Neuron (in vitro differentiated cells): ENCODE measurements around the gene DACT1.

Source experiments
- H2AFZ ChIP-seq: one replicate; pipeline ENCODE4 v1.6.1; 2013; ENCODE audit warnings: low read depth, mild to moderate bottlenecking, inconsistent platforms, low read length, moderate library complexity
- H3K27me3 ChIP-seq: one replicate; pipeline ENCODE4 v1.6.1; 2013; ENCODE audit warnings: low read length; ENCODE audit not compliant: insufficient read depth
- H3K36me3 ChIP-seq: one replicate; pipeline ENCODE4 v1.6.1; 2013; ENCODE audit warnings: low read length; ENCODE audit not compliant: insufficient read depth
- H3K4me1 ChIP-seq: one replicate; pipeline ENCODE4 v1.6.1; 2013; ENCODE audit warnings: low read length; ENCODE audit not compliant: insufficient read depth
- H3K4me3 ChIP-seq: 2 replicates; pipeline ENCODE4 v1.5.1; 2013; ENCODE audit warnings: mild to moderate bottlenecking, low read length, moderate library complexity
- H3K9me3 ChIP-seq: one replicate; pipeline ENCODE4 v1.6.1; 2013; ENCODE audit warnings: low read length

DACT1 gene

DNA sequence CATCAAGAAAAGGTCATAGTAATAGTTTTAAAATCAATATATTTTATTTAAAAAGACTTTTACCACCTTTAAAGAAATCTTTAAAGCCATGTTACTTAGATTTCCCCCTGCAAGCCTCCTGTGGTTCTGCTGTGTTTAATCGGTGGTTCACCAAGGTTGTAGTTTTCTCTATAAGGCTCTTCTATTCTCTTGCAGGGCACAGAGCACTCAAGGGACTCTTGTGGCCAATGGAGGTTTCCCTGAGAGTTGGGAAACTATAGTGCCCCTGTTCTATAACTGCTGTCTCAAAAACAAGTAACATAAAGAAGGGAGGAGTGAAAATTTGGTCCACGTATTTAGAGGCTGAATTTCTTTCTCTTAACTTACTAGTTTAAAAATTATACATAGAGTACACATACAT lies 25.0 kb downstream of the DACT1 start:
- no peak overlapping the region for H3K4me3 ChIP-seq
- H3K9me3 ChIP-seq = no peaks in the 10 kb centered on the region
- H3K27me3 ChIP-seq = no peaks in the 10 kb centered on the region
- H2AFZ ChIP-seq = no peak overlapping the region
- no peaks in the 10 kb centered on the region for H3K36me3 ChIP-seq
- H3K4me1 ChIP-seq = peaks cover 21% of the 10 kb centered on the region

DNA sequence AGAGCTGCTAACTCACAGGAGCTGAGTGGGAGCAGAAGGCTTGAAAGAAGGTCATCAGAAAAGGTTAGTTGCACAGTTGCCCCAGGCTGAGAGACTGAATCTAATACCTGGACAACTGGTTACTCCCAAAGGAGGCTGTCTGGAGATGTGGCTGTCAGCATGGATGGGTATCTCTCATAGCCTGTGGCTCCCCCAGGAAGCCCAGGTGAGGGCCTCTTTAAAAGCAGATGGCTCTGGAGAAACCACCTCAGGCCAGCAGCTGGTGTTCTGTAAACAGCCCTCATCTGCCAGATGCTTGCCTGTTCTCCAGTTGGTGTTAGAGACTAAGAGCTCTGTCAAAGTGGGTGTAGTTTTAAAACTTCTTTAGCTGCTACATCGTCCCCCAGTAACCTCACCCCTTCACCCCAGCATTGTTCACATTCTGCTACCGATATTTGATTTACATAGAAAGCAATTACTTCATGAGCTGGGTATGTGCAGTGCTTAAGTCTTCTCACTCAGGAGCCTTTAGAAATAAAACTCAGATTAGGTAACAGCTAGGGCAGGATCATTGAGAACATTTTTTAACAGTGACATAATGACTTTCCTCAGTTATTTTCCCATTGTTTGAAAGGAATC lies 25.8 kb downstream of the DACT1 start:
- Histone ChIP-seq H3K4me1 (peaks cover 21% of the 10 kb centered on the region), H3K36me3 (no peaks in the 10 kb centered on the region), H2AFZ (no peak overlapping the region), H3K27me3 (no peaks in the 10 kb centered on the region), H3K9me3 (no peaks in the 10 kb centered on the region), H3K4me3 (no peak overlapping the region)

DNA sequence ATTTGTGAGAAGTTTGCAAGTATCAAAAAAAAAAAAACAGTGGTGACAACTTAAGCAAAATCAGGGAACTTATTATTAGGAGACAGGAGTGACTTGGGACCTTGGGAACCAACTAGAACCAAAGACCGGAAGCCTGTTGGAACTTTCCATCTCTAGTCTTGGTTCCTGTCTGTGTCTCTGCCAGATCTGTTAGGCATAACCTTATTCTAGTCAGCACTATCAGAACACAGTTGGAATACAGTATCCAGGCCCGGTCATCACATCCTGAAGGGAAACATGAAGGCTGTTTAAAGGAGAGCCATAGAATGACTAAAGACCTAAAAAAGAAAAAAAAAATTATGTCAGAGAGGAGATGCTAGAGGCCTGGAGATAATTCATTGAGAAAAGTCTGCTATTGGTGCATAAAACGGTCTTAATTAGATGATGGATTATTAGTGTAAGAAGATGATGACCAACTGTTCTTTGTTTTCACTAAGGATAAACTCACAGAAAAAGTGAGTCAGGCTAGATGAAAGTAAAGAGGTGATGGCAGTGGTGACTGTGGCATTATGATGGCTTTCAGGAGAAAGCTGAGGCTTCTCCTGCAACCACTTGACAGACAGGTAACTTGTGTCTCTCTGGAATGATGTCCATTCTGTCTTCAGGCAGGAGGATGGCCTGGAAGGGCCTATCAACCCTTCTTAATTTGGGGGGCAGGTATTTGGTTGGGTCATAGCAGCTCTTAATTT lies 28.2 kb downstream of the DACT1 start:
- no peaks in the 10 kb centered on the region for H3K27me3 ChIP-seq
- H3K9me3 ChIP-seq = no peaks in the 10 kb centered on the region
- no peak overlapping the region for H3K4me3 ChIP-seq
- no peaks in the 10 kb centered on the region for H3K36me3 ChIP-seq
- H3K4me1 ChIP-seq = peaks cover 30% of the 10 kb centered on the region
- no peak overlapping the region for H2AFZ ChIP-seq

DNA sequence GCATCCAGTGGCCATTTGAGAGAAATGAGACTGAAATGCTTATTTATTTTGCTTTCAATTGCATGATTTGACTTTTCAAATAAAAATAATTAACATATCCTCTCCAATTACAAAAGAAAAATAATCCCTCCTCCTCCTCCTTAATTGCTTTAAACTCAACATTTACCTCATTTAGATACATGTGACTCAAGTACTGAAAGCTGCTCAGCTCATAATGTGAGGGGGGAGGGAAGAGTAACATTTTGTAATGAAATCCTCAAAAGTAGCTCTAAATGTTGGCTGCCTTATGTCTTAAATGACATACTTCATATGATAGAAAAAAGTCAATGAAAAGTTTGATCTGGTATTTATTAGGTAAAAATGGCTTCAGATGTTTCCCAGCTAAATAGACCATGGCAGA lies 29.0 kb downstream of the DACT1 start:
- Histone ChIP-seq H3K27me3 (no peaks in the 10 kb centered on the region), H3K9me3 (no peaks in the 10 kb centered on the region), H3K36me3 (no peaks in the 10 kb centered on the region), H3K4me3 (no peak overlapping the region), H3K4me1 (peaks cover 28% of the 10 kb centered on the region), H2AFZ (no peak overlapping the region)

DNA sequence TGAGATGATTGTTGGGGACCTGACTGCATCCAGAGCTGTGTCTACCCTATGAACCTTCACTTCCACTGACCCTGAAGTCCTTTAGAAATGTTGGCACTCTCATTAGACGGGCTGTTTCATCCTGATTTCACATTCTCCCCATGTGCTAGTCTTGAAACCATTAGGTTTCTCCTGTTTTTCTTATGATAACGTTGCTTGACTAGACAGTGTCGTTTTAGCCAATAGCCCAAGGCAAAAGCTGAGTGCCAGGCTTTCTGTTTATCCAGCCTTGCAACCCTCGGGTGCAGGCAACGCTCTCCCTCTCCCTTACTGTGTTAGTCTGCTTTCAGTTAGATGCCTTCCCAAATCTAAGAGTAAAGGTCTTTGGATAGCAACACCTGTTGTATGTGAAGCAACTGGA lies 30.1 kb downstream of the DACT1 start:
- no peak overlapping the region for H2AFZ ChIP-seq
- no peaks in the 10 kb centered on the region for H3K36me3 ChIP-seq

DNA sequence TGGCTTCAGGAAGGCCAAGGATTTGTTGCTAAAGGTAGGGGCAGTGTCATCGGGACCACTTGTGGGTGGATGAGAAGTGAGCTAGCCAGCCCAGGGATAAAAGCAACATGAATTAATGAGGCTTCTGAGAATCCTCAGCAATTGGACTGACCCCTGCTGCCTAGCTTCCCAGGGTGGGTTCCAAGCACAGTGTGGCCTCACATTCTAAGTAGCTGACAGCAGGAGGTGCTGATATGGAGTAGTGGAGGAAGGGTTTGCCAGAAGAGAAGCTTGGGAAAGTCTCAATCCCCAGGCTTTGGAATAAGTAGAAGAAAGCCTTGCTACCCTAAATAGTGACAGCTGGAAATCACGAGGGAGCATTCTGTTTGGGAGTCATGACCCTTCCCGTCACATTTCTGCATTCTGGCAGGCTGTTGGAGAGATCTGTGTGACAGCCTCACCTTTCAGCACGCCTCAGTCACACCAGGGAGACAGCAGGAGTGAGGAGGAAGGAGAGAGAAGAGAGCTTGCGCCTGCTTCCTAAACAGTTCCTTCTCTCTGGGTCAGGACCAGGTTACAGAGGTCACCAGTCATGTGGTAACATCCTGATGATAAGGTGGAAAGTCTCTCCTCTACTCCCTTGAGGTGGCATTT lies 31.2 kb downstream of the DACT1 start:
- Histone ChIP-seq H3K36me3 (no peaks in the 10 kb centered on the region), H3K4me1 (peaks cover 15% of the 10 kb centered on the region), H3K9me3 (no peaks in the 10 kb centered on the region), H3K27me3 (no peaks in the 10 kb centered on the region), H3K4me3 (no peak overlapping the region), H2AFZ (no peak overlapping the region)

More for the DNA sequence above, 30.1 kb downstream of the DACT1 start:
- H3K9me3 ChIP-seq = no peaks in the 10 kb centered on the region
- H3K4me3 ChIP-seq = no peak overlapping the region
- peaks cover 26% of the 10 kb centered on the region for H3K4me1 ChIP-seq
- no peaks in the 10 kb centered on the region for H3K27me3 ChIP-seq

- no peaks in the 10 kb centered on the region for H3K27me3 ChIP-seq
- no peak overlapping the region for H2AFZ ChIP-seq
- H3K36me3 ChIP-seq = no peaks in the 10 kb centered on the region
- no peak overlapping the region for H3K4me3 ChIP-seq
- H3K9me3 ChIP-seq = no peaks in the 10 kb centered on the region
- H3K4me1 ChIP-seq = peaks cover 10% of the 10 kb centered on the region
Observed at GRCh38 chr14:58669556-58670200, 31.9 kb downstream of the DACT1 start.

DNA sequence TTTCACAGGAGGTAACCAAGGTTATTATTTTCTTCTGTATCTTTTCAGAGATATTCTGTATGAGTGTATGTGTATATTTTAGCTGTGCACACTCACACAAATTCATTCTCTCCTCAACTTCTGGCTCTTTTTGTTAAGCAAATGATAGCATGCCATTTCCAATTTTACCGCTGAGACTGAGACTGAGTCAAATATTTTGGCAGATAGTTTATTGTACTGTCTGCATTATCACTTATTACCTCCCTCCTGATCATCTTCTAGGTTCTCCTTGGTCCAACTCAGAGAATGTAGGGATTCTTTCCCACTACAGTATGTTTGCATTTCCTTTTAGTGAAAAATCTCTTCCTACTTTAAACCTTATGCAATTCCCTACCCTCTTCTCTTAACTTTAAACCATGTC lies 33.3 kb downstream of the DACT1 start:
- H3K9me3 ChIP-seq = no peaks in the 10 kb centered on the region
- no peaks in the 10 kb centered on the region for H3K36me3 ChIP-seq
- H3K4me1 ChIP-seq = peaks cover 10% of the 10 kb centered on the region
- H3K27me3 ChIP-seq = no peaks in the 10 kb centered on the region
- H3K4me3 ChIP-seq = no peak overlapping the region
- no peak overlapping the region for H2AFZ ChIP-seq

DNA sequence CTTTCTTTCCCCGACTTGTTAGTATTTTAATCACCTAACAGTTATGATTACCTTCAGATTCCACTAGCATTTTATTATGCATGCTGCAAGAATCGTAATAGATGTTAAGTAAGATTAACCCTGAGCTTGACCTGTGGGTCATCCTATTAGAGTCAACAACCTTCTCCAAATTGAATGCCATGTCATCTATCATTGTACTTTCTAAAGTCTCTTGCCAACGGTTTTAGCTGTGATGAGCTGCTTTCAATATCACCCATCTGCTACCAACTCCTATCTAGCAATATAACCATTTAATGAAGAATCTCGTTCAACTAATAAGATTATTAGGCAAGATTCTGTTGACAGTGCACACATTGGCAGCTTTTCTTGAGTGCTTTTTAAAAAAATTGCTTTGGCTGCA lies 33.7 kb downstream of the DACT1 start:
- no peaks in the 10 kb centered on the region for H3K9me3 ChIP-seq
- H3K4me1 ChIP-seq = peaks cover 10% of the 10 kb centered on the region
- no peak overlapping the region for H2AFZ ChIP-seq
- no peak overlapping the region for H3K4me3 ChIP-seq
- no peaks in the 10 kb centered on the region for H3K27me3 ChIP-seq
- H3K36me3 ChIP-seq = no peaks in the 10 kb centered on the region

DNA sequence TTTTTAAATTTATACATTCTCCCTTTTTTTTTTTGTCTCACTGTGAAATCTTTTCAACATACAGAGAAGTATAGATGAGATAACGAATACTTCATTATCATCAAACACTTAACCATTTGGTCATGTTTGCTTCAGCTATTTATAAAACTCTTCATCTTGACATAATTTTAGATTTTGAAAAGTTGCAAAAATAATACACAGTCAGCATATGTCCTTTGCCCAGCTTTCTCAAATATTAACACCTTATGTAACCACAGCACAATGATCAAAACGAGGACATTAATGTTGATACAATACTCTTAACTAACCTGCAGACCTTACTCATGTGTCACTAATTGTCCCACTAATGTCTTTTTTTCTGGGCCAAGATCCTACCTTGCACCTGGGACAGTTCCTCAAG lies 36.0 kb downstream of the DACT1 start:
- Histone ChIP-seq H3K4me3 (no peak overlapping the region), H2AFZ (no peak overlapping the region), H3K4me1 (peaks cover 10% of the 10 kb centered on the region), H3K27me3 (no peaks in the 10 kb centered on the region), H3K9me3 (no peaks in the 10 kb centered on the region), H3K36me3 (no peaks in the 10 kb centered on the region)

GRCh38 chr14:58677001-58677400 lies 39.2 kb downstream of the DACT1 start:
- H3K4me1 ChIP-seq = no peaks in the 10 kb centered on the region
- no peaks in the 10 kb centered on the region for H3K36me3 ChIP-seq
- no peaks in the 10 kb centered on the region for H3K9me3 ChIP-seq
- H3K4me3 ChIP-seq = no peak overlapping the region
- H2AFZ ChIP-seq = no peak overlapping the region
- no peaks in the 10 kb centered on the region for H3K27me3 ChIP-seq

GRCh38 chr14:58677517-58677916 lies 39.8 kb downstream of the DACT1 start:
- no peaks in the 10 kb centered on the region for H3K36me3 ChIP-seq
- no peaks in the 10 kb centered on the region for H3K9me3 ChIP-seq
- no peaks in the 10 kb centered on the region for H3K27me3 ChIP-seq
- no peaks in the 10 kb centered on the region for H3K4me1 ChIP-seq
- H2AFZ ChIP-seq = no peak overlapping the region
- no peak overlapping the region for H3K4me3 ChIP-seq

DNA sequence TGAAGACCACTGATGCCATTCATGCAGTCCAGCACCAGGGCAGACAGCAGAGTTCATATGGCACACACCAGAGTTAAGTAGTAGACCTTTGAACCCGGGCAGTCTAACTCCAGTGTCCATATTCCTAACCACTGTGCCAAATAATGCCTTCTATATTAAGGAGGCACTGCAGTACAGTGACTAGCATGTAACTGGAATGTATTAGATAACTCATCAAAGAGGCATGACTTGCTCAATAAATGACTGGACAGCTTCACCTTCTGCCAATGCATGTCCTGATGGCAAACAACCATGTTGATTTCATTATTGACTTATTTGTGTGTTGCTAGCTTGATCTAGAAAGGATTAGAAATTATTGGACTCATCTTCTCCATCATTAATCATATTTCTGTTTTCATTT lies 40.2 kb downstream of the DACT1 start:
- Histone ChIP-seq H3K4me1 (no peaks in the 10 kb centered on the region), H3K27me3 (no peaks in the 10 kb centered on the region), H3K9me3 (no peaks in the 10 kb centered on the region), H2AFZ (no peak overlapping the region), H3K36me3 (no peaks in the 10 kb centered on the region), H3K4me3 (no peak overlapping the region)
